HFF-Myc (cell line): ENCODE measurements around the gene SCAANT1.

Experiments used
- DNase-seq: peaks from one replicate; pipeline ENCODE4 v3.0.0-alpha.2; 2011; ENCODE audit warnings: low read depth; ENCODE audit errors: extremely low read depth
- H3K4me3 ChIP-seq: replicated peaks from 2 replicates; pipeline ENCODE4 v1.5.1; 2011; ENCODE audit warnings: low read depth, mild to moderate bottlenecking, control low read depth, low read length
- TF ChIP-seq, protein P1 (sequence below): IDR thresholded peaks from 2 replicates; pipeline ENCODE4 v1.5.1; 2012; ENCODE audit warnings: mild to moderate bottlenecking, low read depth, low read length, control low read depth; ENCODE audit errors: missing control alignments

Gene SCAANT1

GRCh38 chr3:63875510-63875909 is 36.7 kb downstream of the SCAANT1 start:
- DNase-seq = no peak
- TF ChIP-seq, protein P1, sequence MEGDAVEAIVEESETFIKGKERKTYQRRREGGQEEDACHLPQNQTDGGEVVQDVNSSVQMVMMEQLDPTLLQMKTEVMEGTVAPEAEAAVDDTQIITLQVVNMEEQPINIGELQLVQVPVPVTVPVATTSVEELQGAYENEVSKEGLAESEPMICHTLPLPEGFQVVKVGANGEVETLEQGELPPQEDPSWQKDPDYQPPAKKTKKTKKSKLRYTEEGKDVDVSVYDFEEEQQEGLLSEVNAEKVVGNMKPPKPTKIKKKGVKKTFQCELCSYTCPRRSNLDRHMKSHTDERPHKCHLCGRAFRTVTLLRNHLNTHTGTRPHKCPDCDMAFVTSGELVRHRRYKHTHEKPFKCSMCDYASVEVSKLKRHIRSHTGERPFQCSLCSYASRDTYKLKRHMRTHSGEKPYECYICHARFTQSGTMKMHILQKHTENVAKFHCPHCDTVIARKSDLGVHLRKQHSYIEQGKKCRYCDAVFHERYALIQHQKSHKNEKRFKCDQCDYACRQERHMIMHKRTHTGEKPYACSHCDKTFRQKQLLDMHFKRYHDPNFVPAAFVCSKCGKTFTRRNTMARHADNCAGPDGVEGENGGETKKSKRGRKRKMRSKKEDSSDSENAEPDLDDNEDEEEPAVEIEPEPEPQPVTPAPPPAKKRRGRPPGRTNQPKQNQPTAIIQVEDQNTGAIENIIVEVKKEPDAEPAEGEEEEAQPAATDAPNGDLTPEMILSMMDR = no peak
- H3K4me3 ChIP-seq = no peak overlapping the region

GRCh38 chr3:63874769-63875168 is 37.4 kb downstream of the SCAANT1 start:
- H3K4me3 ChIP-seq = no peak overlapping the region
- TF ChIP-seq, protein P1 = no peak
- DNase-seq = no peak

GRCh38 chr3:63872135-63872924 is 39.9 kb downstream of the SCAANT1 start:
- DNase-seq = peak; percentile 35
- TF ChIP-seq, protein P1 = no peak
- H3K4me3 ChIP-seq = no peak overlapping the region

DNA sequence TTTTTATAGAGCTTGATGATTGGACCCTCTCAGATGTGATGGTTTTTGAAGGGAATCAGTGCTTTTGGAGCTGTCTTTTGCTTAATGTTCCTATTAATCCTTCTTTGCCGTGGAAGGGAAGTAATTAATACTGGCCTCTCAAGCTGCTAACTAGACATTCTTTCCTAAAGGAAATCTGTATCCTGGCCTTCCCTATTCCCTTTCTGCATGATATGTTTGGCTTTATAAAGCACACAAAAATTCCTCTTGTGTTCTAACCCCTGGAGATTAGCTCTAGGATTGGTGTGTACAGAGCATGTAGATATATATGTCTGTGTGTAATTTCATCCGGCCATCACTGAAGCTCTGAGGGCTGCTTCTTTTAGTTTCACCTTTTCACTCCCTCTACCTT is 41.6 kb downstream of the SCAANT1 start:
- no peak for DNase-seq
- TF ChIP-seq, protein P1 = no peak
- H3K4me3 ChIP-seq = no peak overlapping the region

DNA sequence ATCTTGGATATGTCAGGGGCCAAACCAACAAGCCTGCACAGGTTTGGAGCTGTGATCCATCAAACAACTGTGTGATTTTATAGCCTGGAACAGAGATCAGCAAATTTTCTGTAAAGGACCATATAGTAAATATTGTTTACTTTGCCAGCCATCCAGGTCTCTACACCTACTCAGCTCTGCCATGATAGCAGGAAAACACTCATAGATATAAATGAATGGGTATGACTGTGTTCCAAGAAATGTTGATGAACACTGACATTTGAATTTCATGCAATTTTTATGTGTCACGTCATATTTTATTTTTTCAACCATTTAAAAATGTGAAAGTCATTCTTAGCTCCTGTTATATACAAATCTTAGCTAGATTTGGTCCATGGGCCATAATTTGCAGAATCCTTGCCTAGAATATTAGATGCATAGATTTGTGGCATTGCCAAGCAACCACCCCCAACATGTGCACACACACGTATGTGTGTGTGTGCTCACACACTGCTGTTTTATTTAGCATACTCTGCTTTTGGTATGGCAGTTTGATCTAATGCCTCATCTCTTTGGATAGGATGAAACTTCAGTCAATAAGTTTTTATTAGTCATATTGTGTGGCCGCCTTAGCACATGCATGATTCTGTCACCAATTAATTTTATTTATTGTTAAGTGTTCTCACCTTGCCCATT is 42.1 kb downstream of the SCAANT1 start:
- no peak overlapping the region for H3K4me3 ChIP-seq
- TF ChIP-seq, protein P1 = no peak
- no peak for DNase-seq

- H3K4me3 ChIP-seq = no peak overlapping the region
- TF ChIP-seq, protein P1 = no peak
- DNase-seq = no peak
Observed at GRCh38 chr3:63867225-63867624, 45.0 kb downstream of the SCAANT1 start.
